Stimulated activated CD8-positive, alpha-beta memory T cell treated with anti-CD3 and anti-CD28 coated beads, Interleukin-15, amount 100 ng/mL, for 1 hour (primary cell): ENCODE data around the gene SALL4.
"Not testable (repeated sequence)": the region's sequence is repeated elsewhere in the genome, so short reads cannot be mapped to it uniquely, and the experiment has no call there.

Experiments
- DNase-seq: peaks from one replicate; pipeline ENCODE4 v3.0.0-alpha.2; 2020; ENCODE audit warnings: low read depth

Gene SALL4

GRCh38 chr20:51802170-51802751, at the start of gene SALL4:
SALL4 (minus strand) TSS chr20:51802521; CDS start chr20:51802408, 113 bp downstream.
- DNase-seq: no peak

DNA sequence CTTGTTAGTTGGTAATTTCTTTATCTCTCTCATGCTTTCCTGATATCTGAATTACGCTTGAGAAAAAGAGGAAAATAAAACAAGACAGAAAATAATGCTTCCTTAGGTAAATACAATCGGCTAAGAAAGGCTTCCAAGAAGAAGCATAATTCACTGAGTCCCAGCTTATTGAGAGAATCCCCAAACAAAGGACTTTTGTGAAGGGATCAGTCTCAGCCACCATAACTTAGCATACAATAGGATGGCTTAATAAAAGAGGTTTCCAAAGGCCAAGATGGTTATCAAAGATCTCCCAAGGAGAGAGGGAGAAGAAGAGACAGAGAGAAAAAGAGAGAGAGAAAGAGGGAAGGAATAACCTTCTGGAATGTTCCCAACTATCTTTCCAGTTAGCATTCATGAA, 46.0 kb upstream of the SALL4 start:
- no peak for DNase-seq

GRCh38 chr20:51840865-51841264, 38.5 kb upstream of the SALL4 start:
- no peak for DNase-seq

DNA sequence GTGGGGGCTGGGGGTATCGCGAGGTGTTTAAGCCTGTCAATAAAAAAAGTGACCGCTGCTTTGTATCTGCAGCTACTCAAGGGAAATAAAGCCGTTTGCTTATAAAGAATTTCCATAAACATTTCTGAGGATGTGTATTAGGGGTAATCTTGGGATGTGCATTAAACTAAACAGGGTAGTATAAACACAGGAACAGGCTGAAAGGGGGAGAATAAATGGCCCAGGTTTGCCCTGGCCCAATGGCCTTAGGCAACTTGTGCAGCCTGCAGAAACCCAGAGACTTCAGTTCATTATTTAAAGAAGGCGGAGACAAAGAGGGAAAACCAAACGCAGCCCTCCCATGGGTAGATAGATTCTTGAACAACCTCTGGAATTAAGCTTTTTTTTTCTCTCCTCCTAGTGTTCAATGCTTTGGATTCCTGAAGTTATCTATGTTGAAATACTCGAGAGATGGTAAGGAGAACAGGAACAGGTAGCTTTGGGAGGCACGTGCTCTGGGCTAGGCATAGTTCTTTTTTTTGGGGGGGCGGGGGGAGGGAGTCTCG, 35.6 kb upstream of the SALL4 start:
- no peak for DNase-seq

DNA sequence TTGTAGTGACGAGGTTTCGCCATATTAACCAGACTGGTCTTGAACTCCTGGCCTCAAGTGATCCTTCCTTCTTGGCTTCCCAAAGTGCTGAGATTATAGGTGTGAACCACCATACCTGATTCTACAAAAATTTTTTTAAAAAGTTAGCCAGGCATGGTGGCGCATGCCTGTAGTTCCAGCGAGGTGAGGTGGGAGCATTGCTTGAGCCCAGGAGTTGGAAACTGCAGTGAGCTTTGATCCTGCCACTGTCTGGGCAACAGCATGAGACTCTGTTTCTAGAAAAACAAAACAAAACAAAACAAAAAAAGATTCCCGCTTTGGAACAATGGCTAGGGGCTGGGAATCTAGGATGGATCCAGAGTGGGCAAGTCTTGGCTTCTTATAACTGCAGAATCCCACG, 35.1 kb upstream of the SALL4 start:
- DNase-seq: no peak

DNA sequence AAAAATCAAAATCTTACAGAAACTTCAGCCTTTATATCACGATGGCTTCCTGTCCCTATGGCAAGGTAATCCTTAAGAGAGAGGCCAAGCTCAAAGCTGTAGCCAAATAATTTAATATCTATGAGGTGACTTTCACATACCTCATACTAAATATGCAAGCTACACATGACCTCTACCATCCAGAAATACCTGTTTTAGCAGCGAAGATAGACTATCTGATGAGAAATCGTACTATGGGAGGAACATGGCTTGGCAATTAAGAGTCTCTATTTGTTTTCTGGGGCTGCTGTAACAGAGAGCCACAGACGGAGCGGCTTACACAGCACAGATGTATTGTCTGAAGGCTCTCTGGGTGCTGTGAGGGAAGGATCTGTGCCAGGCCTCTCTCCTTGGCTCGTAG, 31.0 kb upstream of the SALL4 start:
- no peak for DNase-seq

GRCh38 chr20:51832276-51832675, 30.0 kb upstream of the SALL4 start:
- no peak for DNase-seq

DNA sequence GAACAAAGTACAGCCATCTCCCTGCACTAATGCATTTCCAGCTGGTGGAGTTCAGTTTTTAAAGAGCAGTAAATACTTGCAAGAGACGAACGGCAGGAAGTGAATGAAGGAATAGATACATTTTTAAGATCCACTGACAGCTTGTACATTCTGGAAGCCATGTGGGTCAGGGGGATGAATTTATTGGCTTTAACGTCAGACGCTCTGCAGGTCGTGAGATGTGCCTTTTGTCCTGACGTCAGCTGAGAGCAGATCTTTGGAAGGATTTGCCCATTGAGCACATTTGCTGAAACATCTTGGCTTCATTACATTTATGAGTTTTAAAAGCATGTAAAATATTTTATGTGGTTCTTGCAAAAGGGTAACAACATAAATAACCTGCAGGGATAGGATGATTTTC, 29.5 kb upstream of the SALL4 start:
- no peak for DNase-seq

DNA sequence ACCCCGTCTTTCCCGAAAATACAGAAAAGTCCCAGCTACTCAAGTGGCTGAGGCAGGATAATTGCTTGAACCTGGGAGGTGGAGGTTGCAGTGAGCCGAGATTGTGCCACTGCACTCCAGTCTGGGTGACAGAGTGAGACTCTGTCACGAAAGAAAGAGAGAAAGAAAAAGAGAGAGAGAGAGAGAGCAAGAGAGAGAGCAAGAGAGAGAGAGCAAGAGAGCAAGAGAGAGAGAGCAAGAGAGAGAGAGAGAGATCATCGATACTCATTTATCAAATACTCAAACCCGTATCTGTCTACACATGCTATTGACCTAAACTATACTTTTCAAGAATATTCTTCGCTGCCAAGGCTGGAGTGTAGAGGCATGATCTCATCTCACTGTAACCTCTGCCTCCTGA, 28.2 kb upstream of the SALL4 start:
- no peak for DNase-seq

DNA sequence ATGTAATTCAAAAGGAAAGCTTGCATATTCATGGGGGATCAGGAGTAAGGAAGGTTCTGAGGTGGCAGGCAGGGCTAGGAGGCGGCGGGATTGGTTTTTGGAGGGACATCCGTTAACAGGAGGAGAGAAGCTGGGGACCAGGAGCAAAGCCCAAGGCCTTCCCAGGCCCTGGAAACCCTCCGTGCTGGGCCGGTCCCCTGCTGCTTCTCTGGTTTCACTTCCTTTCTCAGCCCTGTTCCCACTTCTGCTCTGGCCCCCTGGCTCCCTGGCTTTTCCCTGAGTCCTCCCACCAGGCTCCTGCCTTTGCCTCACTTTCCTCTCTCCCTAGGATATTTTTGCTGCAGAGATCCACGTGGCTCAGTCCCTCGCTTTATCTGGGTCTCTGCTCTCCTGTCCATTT, 26.4 kb upstream of the SALL4 start:
- no peak for DNase-seq

DNA sequence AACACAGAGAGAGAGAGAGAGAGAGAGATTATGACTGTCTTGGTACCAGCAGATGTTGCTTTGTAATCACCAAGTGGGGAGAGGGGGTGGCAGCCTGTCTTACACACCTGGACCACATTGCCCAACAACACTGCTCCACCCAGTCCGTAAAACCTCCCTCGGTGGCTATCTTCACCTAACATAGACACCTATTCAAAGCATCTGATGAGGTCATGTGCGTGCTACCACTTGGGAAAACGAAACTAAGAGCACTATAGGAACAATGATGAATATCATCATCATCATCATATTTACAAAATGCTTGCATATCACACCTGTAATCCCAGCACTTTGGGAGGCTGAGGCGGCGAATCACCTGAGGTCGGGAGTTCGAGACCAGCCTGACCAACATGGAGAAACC, 24.1 kb upstream of the SALL4 start:
- DNase-seq: no peak

- no peak for DNase-seq
Measured at GRCh38 chr20:51818479-51819008, 16.2 kb upstream of the SALL4 start.

DNA sequence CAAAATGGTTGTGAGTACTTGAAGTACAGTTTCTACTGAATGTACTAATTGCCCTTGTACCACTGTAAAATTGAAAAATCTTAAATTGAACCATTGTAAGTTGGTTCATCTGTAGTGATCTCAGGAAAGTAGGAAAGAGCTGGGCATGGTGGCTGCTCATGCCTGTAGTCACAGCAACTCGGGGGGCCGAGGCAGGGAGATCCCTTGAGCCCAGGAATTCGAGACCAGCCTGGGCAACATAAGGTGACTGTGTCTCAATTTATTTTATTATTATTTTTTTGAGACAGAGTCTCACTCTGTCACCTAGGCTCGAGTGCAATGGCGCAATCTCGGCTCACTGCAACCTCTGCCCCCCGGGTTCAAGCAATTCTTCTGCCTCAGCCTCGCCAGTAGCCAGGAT, 14.5 kb upstream of the SALL4 start:
- not testable (repeated sequence) for DNase-seq

DNA sequence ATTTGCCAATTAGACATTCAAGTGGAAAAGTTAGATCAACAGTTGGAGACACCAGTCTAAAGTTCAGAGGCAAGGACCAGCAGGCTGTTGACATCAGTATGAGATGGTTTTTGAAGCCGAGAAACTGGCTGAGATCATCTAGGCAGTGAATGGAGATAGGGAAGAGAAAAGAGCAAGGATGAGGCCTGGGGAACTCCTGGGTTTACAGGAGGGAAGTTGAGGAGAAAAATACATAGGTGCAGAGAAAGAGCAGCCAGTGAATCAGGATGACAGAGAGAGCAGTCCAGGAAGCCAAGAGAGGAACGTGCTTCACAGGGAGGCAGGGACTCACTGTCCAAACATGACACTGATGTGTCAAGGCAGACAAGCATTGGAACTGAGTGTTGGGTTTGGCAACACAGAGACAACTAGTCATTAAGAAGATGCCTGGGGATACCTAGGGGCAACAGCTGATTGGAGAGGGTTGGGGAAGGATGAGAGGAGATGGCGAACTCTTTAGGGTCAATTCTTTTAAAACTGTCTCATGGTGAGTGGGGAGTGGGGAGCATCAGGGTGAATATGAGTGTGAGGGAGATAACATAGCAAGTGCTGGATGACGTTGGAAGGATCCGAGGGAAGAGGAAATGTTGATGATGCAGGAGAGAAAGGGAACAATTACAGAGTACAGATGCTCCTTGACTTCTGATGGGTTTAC, 13.2 kb upstream of the SALL4 start:
- DNase-seq: no peak

DNA sequence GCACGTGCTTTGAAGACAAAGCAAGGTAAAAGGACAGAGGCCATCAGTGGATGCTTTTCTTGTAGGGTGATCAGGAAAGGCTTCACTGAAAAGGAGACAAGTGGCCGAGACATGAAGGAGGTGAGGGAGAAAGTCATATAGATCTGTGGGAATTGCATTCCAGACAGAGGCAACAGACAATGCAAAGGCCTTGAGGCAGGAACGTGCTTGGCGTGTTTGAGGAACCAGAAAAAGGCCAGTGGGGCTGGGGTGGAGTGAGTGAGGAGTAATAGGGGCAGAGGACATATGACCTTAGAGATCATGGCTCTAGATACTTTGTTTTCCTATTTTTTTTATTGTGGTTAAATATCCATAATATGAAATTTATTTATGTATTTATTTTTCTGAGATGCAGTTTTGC, 10.5 kb upstream of the SALL4 start:
- no peak for DNase-seq

GRCh38 chr20:51811514-51812128, 9.3 kb upstream of the SALL4 start:
- DNase-seq: no peak

GRCh38 chr20:51811042-51811355, 8.7 kb upstream of the SALL4 start:
- DNase-seq: no peak

DNA sequence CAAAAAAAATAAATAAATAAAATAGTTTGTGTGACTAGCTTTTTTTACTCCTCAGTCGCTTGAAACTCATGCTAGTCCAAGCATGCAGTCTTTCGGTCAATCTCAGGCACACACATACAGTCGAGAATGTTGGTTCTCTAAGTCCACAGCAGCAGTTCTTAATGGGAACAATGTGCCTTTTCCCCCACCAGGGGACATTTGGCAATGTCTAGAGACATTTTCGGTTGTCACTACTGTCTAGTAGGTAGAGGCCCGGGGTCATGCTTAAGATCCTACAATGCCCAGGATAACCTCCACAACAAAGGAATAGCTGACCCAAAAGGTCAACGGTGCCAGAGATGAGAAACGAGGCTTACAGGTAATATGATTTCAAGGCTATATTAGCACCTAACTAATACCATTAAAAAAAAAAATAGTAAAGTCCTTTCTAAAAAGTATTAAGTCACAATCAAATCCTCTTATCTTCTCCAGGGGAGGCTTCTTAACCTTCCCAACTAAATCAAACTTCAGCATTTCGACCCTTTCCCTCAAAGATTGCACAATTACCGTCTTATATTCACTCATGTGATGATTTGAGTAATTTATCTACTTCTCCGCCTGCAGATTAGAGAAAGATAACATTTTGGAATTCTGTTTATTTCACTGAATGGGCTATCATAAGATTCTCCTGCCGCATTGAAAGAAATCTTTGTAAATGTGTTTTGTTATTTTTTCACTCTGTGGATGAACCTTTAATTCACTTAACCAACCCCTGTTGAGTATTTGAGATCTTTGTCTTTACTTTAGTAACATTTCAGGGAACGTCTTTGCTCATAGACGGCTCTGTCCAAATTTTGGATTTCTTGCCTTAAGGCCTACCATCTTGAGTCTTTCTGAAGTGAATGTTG, 8.1 kb upstream of the SALL4 start:
- DNase-seq: no peak

DNA sequence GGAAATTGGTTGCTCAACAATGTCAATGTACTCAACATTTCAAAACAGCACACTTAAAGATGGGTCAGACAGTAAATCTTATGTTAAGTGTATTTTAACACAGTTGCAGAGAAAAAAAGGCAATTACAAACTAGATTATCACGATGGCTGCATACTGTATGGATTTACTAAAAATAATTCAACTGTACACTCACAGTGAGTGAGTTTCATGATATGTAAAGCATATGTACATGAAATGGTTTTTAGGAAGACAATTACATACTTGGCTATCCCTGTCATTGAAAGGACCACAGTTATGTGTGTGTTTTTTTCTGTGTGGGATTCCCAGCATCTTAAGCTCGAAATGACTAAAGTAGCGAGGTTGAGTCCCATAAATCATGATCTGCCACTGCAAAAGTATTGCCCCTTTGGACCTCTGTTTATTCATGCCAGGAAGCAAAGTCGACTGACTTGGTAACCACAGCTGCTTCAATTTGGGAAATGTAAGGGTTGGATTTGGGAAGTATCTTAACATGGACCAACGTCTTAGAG, 5.5 kb upstream of the SALL4 start:
- no peak for DNase-seq

DNA sequence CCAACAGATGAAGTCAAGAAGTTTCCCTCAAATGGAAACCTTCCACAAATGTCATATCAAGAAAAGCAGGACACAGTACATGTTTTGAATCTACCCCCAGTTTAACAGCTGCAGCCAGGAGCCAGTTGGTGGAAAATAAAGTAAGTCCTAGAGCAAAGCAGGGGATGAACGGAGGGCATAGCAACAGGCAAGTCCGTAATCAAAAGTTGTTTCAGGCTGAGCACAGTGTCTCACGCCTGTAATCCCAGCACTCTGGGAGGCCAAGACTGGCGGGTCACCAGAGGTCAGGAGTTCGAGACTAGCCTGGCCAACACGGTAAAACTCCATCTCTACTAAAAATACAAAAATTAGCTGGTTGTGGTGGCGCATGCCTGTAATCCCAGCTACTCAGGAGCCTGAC, 2.4 kb upstream of the SALL4 start:
- DNase-seq: no peak

DNA sequence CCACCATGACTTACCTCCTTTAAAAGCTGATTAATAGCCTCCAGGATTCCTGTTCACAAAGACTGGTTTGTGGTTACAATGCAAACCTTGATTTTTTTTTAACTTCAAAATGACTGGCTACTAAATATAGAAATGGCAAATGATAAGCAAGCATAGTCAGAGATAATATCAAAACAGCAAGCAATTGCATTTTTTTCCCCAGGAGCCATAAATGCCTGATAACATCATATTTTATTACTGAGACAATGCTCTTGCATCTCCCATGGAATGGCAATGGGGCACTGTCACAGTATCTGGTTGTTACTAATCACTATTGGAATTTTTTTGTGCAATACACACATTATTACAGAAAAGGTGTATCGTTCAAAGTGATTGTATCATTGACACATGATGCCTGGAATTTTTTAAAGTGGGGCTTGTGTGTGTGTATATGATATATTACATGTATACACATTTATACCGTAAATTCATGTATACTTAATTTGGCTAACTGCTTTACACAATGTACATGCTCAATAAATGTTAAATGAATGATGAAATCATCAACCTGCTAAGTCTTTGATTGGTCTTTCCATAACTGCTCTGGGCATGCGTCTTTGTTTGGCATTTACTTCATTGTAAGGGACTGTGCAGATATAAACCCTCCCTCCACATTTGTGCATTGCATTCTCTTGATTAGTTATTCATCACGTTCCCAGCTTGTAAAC, 980 bp upstream of the SALL4 start:
- no peak for DNase-seq

DNA sequence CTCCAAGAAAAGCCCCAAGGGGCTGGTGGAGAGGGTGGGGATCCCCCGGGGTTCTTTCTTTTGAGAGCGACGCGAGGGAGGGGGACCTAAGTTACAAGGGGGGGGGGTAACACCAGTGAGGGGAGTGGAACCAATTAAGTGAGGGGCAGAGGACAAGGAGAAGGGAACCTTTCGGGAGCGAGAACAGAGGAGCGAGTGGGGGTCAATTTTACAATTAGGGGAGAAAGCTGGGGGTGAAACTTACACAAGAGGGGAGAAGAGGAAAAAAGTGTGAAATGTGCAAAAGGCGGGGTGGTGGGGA, 548 bp downstream of the SALL4 start:
- no peak for DNase-seq
